ENCODE measurements around the gene SMLR1.

The SMLR1 gene

GRCh38 chr6:130825772-130826441, 1.3 kb upstream of the SMLR1 start:
- no peak for TF ChIP-seq ZFX (IDR thresholded peaks at IDR 0.05; ENCODE audit: borderline replicate concordance)
- TF ChIP-seq, protein P1, sequence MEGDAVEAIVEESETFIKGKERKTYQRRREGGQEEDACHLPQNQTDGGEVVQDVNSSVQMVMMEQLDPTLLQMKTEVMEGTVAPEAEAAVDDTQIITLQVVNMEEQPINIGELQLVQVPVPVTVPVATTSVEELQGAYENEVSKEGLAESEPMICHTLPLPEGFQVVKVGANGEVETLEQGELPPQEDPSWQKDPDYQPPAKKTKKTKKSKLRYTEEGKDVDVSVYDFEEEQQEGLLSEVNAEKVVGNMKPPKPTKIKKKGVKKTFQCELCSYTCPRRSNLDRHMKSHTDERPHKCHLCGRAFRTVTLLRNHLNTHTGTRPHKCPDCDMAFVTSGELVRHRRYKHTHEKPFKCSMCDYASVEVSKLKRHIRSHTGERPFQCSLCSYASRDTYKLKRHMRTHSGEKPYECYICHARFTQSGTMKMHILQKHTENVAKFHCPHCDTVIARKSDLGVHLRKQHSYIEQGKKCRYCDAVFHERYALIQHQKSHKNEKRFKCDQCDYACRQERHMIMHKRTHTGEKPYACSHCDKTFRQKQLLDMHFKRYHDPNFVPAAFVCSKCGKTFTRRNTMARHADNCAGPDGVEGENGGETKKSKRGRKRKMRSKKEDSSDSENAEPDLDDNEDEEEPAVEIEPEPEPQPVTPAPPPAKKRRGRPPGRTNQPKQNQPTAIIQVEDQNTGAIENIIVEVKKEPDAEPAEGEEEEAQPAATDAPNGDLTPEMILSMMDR (IDR thresholded peaks at IDR 0.05): no peak
- H3K27ac ChIP-seq: no peak overlapping the region

- no peak overlapping the region; the same call in 1 of the 2 replicates for H3K27ac ChIP-seq
- TF ChIP-seq ZFX (IDR thresholded peaks at IDR 0.05; ENCODE audit: borderline replicate concordance): no peak
- TF ChIP-seq, protein P1 (IDR thresholded peaks at IDR 0.05): no peak
These were observed 562 bp upstream of the SMLR1 start for GRCh38 chr6:130826442-130827246.

GRCh38 chr6:130829333-130829910, 2.2 kb downstream of the SMLR1 start:
- no peak overlapping the region for H3K27ac ChIP-seq
- no peak for TF ChIP-seq ZFX (IDR thresholded peaks at IDR 0.05; ENCODE audit: borderline replicate concordance)
- TF ChIP-seq, protein P1 (IDR thresholded peaks at IDR 0.05): no peak

- H3K27ac ChIP-seq: no peak overlapping the region
- TF ChIP-seq, protein P1 (IDR thresholded peaks at IDR 0.05): no peak
- TF ChIP-seq ZFX (IDR thresholded peaks at IDR 0.05; ENCODE audit: borderline replicate concordance): no peak
These were observed 4.4 kb downstream of the SMLR1 start for GRCh38 chr6:130831607-130832006.

- no peak for TF ChIP-seq ZFX (IDR thresholded peaks at IDR 0.05; ENCODE audit: borderline replicate concordance)
- TF ChIP-seq, protein P1 (IDR thresholded peaks at IDR 0.05): no peak
These were observed 6.4 kb downstream of the SMLR1 start for GRCh38 chr6:130833569-130833968.

DNA sequence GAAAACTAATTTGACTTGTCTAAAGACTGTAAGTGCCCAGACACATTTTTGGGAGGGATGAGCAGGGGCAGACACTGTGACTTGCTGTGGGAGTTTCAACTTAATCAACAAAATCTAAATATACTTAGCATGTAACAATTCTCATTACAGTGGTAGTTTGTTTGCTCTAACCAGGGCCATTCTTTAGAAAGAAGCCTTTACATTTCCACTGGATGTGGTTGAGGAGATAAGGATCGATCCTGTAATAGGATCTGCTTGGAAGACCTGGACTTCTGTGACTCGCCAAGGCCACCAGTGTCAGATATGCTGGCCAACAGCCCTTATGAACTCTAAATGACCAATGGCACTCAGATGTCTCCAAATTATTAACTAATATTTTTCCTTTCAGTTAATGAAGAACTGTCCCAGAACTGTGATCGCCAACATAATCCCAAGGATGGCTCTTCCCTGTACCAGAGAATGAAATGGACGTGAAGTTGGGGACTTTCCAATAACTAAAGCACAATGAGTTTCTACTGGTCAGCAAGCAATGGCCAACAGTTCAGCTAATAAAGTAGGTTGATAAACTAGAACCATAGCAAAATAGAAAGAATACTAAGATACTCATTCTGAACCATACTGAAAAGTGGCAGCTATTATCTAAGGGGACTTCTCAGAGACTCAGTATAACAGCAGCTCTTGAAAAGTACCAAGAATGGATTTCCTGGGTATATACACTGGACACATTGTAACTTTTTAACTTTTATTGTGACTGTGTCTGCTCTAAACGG, 7.5 kb downstream of the SMLR1 start:
- TF ChIP-seq ZFX (IDR thresholded peaks at IDR 0.05; ENCODE audit: borderline replicate concordance): no peak
- TF ChIP-seq, protein P1 (IDR thresholded peaks at IDR 0.05): no peak
- no peak overlapping the region for H3K27ac ChIP-seq

More at GRCh38 chr6:130833569-130833968, 6.4 kb downstream of the SMLR1 start:
- no peak overlapping the region for H3K27ac ChIP-seq

Measured in 22Rv1 (cell line).